HepG2 (cell line): Measurements from ENCODE around the gene FLYWCH1. TPM values are rescaled to one million over a fixed set of nuclear protein-coding genes. Genes with fewer than 3 reads are reported as not detected.

Source experiments
- BHLHE40 ChIP-seq: IDR thresholded peaks from 2 replicates; pipeline ENCODE4 v1.6.1; 2011; ENCODE audit warnings: low read length, improper control_type of control experiment
- BRCA1 ChIP-seq: sonication (generic); formaldehyde crosslinking; IDR thresholded peaks from 2 replicates; pipeline ENCODE4 v1.4.0; 2020; ENCODE audit warnings: missing genetic modification reagents
- MAF1 ChIP-seq: sonication (generic); formaldehyde crosslinking; IDR thresholded peaks from 2 replicates; pipeline ENCODE4 v1.5.0; 2020; ENCODE audit warnings: missing genetic modification reagents, borderline replicate concordance
- SAP130 ChIP-seq: IDR thresholded peaks from 2 replicates; pipeline ENCODE4 v1.6.1; 2016; ENCODE audit warnings: low read depth
- ZNF124 ChIP-seq: sonication (generic); formaldehyde crosslinking; IDR thresholded peaks from 2 replicates; pipeline ENCODE4 v1.4.0; 2020; ENCODE audit warnings: missing genetic modification reagents
- ZSCAN20 ChIP-seq: sonication (generic); formaldehyde crosslinking; IDR thresholded peaks from 2 replicates; pipeline ENCODE4 v1.4.0; 2020; ENCODE audit warnings: missing genetic modification reagents, mild to moderate bottlenecking, borderline replicate concordance
- polyA plus RNA-seq, 8 experiments: library from polyadenylated mRNA; depleted of rRNA in 3 of 8; stranded (reverse) in 7 of 8; unstranded in 1 of 8; fragments of >200 nt; fragmentation: Illumina TruSeq in 4 of 8; extraction: Trizol in 4 of 8; gene quantifications; 2 replicates each; pipeline versions ENCODE4 v1.2.1 to v1.2.3, GENCODE V29; 2011 to 2016; ENCODE audit warnings: low read depth in 4 of 8, missing spikeins in 1 of 8, mixed read lengths in 1 of 8; ENCODE audit not compliant: insufficient read depth in 1 of 8
- total RNA-seq, 5 experiments: library from RNA; depleted of rRNA; stranded (reverse); fragments of >200 nt; fragmentation: Illumina TruSeq; extraction: Trizol; gene quantifications; 2 replicates each; pipeline ENCODE4 v1.2.3, GENCODE V29; 2016; ENCODE audit warnings: low read depth in 1 of 5
- TF ChIP-seq, protein P1 (sequence below), 2 experiments: IDR thresholded peaks; 2 replicates each; pipeline ENCODE4 v1.6.1; 2011 to 2012; ENCODE audit warnings: low read length in 2 of 2, borderline replicate concordance in 1 of 2, low read depth in 1 of 2, mild to moderate bottlenecking in 1 of 2, moderate library complexity in 1 of 2
- TF ChIP-seq, protein P2 (sequence below): sonication (generic); formaldehyde crosslinking; IDR thresholded peaks from 2 replicates; pipeline ENCODE4 v1.4.0; 2020; ENCODE audit warnings: missing genetic modification reagents
- TF ChIP-seq, protein P3 (sequence below): sonication (generic); formaldehyde crosslinking; IDR thresholded peaks from 2 replicates; pipeline ENCODE4 v1.4.0; 2020; ENCODE audit warnings: mild to moderate bottlenecking, missing genetic modification reagents
- TF ChIP-seq, protein P4 (sequence below): sonication (generic); formaldehyde crosslinking; IDR thresholded peaks from 2 replicates; pipeline ENCODE4 v1.4.0; 2020; ENCODE audit warnings: missing genetic modification reagents, borderline replicate concordance

Gene FLYWCH1
- total and polyA plus RNA-seq, 2 of the 13 experiments (the other 11 are each of a cell fraction or from before 2014, with no cell fraction given), result 7.3 to 12.4 TPM

DNA sequence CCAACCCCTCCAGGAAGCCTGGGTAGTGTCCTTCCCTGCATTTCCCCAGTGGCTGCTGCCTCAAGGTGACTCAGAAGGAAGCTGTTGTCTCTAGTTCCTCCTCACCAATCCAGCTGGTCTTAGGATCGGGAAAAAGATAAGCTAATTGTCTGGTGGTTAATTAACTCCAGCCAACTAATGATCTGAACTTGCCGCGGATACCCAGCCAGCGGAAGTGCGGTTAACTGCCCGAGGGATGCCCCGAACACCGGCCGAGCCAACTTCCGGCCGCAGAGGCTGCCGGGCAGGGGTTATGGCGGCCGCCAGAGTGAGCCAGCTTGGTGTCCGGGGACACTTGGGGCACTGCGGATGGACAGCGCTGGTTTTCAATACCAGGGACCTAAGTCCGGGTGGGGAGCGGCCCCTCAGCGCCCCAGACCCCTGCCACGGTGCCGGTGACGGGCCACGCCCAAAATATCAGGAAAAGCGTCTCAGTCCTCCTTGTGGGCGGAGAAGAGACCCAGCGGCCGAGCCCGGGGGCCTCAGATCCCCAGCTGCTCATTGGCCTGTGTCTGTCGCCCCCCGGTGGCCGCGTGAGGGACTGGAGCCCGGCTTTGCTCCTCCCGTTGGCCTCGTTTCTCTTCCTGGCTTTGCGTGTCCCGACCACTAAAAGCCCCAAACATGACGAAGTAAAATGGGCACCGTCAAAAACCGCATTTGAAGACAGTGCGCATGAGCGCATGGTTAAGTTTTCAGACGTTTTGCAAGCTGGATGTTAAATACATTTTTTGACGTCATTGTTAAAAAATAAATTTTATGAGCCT lies 43.5 kb upstream of the FLYWCH1 start (continued):
- TF ChIP-seq, protein P1, sequence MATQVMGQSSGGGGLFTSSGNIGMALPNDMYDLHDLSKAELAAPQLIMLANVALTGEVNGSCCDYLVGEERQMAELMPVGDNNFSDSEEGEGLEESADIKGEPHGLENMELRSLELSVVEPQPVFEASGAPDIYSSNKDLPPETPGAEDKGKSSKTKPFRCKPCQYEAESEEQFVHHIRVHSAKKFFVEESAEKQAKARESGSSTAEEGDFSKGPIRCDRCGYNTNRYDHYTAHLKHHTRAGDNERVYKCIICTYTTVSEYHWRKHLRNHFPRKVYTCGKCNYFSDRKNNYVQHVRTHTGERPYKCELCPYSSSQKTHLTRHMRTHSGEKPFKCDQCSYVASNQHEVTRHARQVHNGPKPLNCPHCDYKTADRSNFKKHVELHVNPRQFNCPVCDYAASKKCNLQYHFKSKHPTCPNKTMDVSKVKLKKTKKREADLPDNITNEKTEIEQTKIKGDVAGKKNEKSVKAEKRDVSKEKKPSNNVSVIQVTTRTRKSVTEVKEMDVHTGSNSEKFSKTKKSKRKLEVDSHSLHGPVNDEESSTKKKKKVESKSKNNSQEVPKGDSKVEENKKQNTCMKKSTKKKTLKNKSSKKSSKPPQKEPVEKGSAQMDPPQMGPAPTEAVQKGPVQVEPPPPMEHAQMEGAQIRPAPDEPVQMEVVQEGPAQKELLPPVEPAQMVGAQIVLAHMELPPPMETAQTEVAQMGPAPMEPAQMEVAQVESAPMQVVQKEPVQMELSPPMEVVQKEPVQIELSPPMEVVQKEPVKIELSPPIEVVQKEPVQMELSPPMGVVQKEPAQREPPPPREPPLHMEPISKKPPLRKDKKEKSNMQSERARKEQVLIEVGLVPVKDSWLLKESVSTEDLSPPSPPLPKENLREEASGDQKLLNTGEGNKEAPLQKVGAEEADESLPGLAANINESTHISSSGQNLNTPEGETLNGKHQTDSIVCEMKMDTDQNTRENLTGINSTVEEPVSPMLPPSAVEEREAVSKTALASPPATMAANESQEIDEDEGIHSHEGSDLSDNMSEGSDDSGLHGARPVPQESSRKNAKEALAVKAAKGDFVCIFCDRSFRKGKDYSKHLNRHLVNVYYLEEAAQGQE (IDR thresholded peaks at IDR 0.05; ENCODE audit: borderline replicate concordance in 1 of 2, low read depth in 1 of 2, low read length in 2 of 2), result peak in 1 of 2 experiments; percentile 35; a peak in 1 of 4 replicates
- TF ChIP-seq ZSCAN20 (CRISPR knock-in tag), result 0 out of 2 replicates have a peak, but pooled peaks have one; percentile 45
- peak; percentile 77; the same call in 1 of the 2 replicates for TF ChIP-seq ZNF124 (CRISPR knock-in tag)
- TF ChIP-seq, protein P2, sequence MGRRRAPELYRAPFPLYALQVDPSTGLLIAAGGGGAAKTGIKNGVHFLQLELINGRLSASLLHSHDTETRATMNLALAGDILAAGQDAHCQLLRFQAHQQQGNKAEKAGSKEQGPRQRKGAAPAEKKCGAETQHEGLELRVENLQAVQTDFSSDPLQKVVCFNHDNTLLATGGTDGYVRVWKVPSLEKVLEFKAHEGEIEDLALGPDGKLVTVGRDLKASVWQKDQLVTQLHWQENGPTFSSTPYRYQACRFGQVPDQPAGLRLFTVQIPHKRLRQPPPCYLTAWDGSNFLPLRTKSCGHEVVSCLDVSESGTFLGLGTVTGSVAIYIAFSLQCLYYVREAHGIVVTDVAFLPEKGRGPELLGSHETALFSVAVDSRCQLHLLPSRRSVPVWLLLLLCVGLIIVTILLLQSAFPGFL (CRISPR knock-in tag), result no peak
- peak; percentile 77 for TF ChIP-seq SAP130 (CRISPR knock-in tag)
- TF ChIP-seq, protein P3, sequence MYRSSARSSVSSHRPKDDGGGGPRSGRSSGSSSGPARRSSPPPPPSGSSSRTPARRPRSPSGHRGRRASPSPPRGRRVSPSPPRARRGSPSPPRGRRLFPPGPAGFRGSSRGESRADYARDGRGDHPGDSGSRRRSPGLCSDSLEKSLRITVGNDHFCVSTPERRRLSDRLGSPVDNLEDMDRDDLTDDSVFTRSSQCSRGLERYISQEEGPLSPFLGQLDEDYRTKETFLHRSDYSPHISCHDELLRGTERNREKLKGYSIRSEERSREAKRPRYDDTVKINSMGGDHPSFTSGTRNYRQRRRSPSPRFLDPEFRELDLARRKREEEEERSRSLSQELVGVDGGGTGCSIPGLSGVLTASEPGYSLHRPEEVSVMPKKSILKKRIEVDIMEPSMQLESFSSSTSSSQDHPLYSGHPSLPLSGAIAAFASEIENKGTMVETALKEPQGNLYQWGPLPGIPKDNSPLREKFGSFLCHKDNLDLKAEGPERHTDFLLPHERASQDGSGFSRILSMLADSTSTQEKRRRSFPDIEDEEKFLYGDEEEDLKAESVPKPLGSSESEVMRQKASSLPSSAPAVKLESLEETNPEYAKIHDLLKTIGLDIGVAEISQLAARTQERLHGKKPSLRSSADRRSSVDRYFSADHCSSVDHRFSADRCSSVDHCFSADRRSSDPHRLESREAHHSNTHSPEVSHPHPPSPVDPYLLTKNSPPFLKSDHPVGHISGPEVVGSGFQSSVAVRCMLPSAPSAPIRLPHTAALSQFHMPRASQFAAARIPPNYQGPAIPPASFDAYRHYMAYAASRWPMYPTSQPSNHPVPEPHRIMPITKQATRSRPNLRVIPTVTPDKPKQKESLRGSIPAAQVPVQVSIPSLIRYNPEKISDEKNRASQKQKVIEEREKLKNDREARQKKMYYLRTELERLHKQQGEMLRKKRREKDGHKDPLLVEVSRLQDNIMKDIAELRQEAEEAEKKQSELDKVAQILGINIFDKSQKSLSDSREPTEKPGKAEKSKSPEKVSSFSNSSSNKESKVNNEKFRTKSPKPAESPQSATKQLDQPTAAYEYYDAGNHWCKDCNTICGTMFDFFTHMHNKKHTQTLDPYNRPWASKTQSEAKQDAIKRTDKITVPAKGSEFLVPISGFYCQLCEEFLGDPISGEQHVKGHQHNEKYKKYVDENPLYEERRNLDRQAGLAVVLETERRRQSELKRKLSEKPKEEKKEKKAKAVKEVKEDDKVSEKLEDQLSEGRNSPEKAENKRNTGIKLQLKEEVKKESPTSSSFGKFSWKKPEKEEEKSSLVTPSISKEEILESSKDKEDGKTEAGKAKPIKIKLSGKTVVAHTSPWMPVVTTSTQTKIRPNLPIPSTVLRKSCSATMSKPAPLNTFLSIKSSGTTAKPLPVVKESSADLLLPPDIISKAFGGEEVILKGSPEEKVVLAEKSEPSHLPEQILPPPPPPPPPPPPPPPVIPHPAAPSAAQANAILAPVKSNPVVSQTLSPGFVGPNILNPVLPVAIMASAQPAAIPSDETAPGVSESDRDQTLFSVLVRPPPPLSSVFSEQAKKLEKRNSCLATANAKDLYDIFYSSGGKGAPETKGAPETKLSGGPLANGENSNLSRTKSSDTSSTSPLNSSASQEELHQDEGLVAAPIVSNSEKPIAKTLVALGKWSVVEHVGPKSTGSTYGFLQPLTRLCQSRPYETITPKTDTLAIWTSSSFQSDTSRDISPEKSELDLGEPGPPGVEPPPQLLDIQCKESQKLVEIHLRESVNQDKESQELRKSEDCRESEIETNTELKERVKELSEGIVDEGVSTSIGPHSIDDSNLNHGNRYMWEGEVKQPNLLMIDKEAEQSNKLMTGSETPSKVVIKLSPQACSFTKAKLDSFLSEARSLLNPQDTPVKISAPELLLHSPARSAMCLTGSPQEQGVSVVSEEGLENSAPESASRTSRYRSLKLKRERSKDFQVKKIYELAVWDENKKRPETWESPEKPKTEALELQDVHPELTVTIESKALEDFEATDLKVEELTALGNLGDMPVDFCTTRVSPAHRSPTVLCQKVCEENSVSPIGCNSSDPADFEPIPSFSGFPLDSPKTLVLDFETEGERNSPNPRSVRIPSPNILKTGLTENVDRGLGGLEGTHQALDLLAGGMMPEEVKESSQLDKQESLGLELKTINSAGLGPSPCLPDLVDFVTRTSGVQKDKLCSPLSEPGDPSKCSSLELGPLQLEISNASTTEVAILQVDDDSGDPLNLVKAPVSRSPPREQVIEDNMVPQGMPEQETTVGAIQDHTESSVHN, result no peak
- no peak for TF ChIP-seq BHLHE40
- peak; percentile 52 for TF ChIP-seq MAF1
- no peak for TF ChIP-seq BRCA1
- TF ChIP-seq, protein P4, sequence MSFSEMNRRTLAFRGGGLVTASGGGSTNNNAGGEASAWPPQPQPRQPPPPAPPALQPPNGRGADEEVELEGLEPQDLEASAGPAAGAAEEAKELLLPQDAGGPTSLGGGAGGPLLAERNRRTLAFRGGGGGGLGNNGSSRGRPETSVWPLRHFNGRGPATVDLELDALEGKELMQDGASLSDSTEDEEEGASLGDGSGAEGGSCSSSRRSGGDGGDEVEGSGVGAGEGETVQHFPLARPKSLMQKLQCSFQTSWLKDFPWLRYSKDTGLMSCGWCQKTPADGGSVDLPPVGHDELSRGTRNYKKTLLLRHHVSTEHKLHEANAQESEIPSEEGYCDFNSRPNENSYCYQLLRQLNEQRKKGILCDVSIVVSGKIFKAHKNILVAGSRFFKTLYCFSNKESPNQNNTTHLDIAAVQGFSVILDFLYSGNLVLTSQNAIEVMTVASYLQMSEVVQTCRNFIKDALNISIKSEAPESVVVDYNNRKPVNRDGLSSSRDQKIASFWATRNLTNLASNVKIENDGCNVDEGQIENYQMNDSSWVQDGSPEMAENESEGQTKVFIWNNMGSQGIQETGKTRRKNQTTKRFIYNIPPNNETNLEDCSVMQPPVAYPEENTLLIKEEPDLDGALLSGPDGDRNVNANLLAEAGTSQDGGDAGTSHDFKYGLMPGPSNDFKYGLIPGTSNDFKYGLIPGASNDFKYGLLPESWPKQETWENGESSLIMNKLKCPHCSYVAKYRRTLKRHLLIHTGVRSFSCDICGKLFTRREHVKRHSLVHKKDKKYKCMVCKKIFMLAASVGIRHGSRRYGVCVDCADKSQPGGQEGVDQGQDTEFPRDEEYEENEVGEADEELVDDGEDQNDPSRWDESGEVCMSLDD (CRISPR knock-in tag), result 0 out of 2 replicates have a peak, but pooled peaks have one; percentile 20
